K562 (cell line): ENCODE results near the gene MYO1A. TPM values are rescaled to one million over a fixed set of nuclear protein-coding genes. Genes with fewer than 3 reads are reported as not detected.

Experiments
- CHD7 ChIP-seq: fragments of 200-600 bp; sonication (generic); IDR thresholded peaks from one replicate; pipeline ENCODE4 v1.6.1; 2012; ENCODE audit warnings: mild to moderate bottlenecking, low read depth, low read length, inconsistent platforms
- CSDE1 ChIP-seq, 2 experiments: fragments of 450-650 bp; IDR thresholded peaks; 2 replicates each; pipeline ENCODE4 v1.6.1; 2016; ENCODE audit warnings: mild to moderate bottlenecking in 1 of 2
- KAT2B ChIP-seq: IDR thresholded peaks from one replicate; pipeline ENCODE4 v1.6.1; 2012; ENCODE audit warnings: low read depth, mild to moderate bottlenecking, control low read depth, inconsistent platforms, low read length, moderate library complexity
- NFATC3 ChIP-seq: fragments of 450-650 bp; IDR thresholded peaks from 2 replicates; pipeline ENCODE4 v1.6.1; 2017; ENCODE audit warnings: mild to moderate bottlenecking
- polyA plus RNA-seq, 8 experiments: library from polyadenylated mRNA; depleted of rRNA in 4 of 8; stranded (reverse) in 5 of 8; unstranded in 3 of 8; fragments of >200 nt; fragmentation: Nextera tagmentation in 2 of 8; fragmentation: Illumina TruSeq in 1 of 8; extraction: Ambion mirVana in 2 of 8; extraction: Trizol in 1 of 8; gene quantifications; 2 replicates each; pipeline versions ENCODE4 v1.2.1 to v1.2.3, GENCODE V29; 2011 to 2014; ENCODE audit warnings: inconsistent platforms in 1 of 8, missing spikeins in 1 of 8
- total RNA-seq, 7 experiments: library from RNA; depleted of rRNA in 6 of 7; stranded (reverse); fragments of >200 nt in 6 of 7; fragmentation: Illumina TruSeq in 2 of 7; extraction: Trizol in 2 of 7; gene quantifications; 2 replicates each; pipeline versions ENCODE4 v1.2.1 to v1.2.3, GENCODE V29; 2011 to 2021; ENCODE audit warnings: low replicate concordance in 1 of 7

MYO1A gene
- total and polyA plus RNA-seq, 9 of the 15 experiments (the other 6 are each of a cell fraction or from before 2014, with no cell fraction given) = 0.03 to 0.29 (median 0.14) TPM; not detected in 2

- TF ChIP-seq CHD7 (no peak), CSDE1 (IDR thresholded peaks at IDR 0.05) (no peak), KAT2B (no peak), NFATC3 (no peak)
Measured at GRCh38 chr12:57098546-57098945, 48.6 kb upstream of the MYO1A start (continued).
